ENCODE results near the gene CNPY1.

Gene CNPY1

GRCh38 chr7:155509725-155510551, 36.4 kb downstream of the CNPY1 start:
- peak in 1 of 3 experiments; percentile 8 for DNase-seq

- no peak for DNase-seq
Measured at GRCh38 chr7:155509359-155509724, 37.0 kb downstream of the CNPY1 start.

GRCh38 chr7:155508376-155509358, 37.7 kb downstream of the CNPY1 start:
- no peak for DNase-seq

- DNase-seq = no peak
Measured at GRCh38 chr7:155507576-155507975, 38.8 kb downstream of the CNPY1 start.

GRCh38 chr7:155506854-155507337, 39.5 kb downstream of the CNPY1 start:
- peak in 2 of 3 experiments; percentile 27 to 40 for DNase-seq

- no peak for DNase-seq
Measured at GRCh38 chr7:155505422-155505793, 41.0 kb downstream of the CNPY1 start.

GRCh38 chr7:155497149-155497901, 49.0 kb downstream of the CNPY1 start:
- no peak for DNase-seq

- no peak for DNase-seq
Measured at GRCh38 chr7:155496267-155497005, 49.9 kb downstream of the CNPY1 start.

GRCh38 chr7:155495440-155496248, 50.7 kb downstream of the CNPY1 start:
- no peak for DNase-seq

- no peak for DNase-seq
Measured at GRCh38 chr7:155494551-155494950, 51.8 kb downstream of the CNPY1 start.

GRCh38 chr7:155493744-155494538, 52.4 kb downstream of the CNPY1 start:
- DNase-seq = no peak

- DNase-seq = no peak
Measured at GRCh38 chr7:155491812-155492211, 54.5 kb downstream of the CNPY1 start.

- peak in 1 of 3 experiments; percentile 34 for DNase-seq
Measured at GRCh38 chr7:155490697-155491628, 55.4 kb downstream of the CNPY1 start.

- peak in 1 of 3 experiments; percentile 35 for DNase-seq
Measured at GRCh38 chr7:155489862-155490696, 56.3 kb downstream of the CNPY1 start.

GRCh38 chr7:155489158-155489840, 57.1 kb downstream of the CNPY1 start:
- DNase-seq = no peak

- no peak for DNase-seq
Measured at GRCh38 chr7:155488483-155489127, 57.8 kb downstream of the CNPY1 start.

All from NCI-H1417 (cell line).